GM21381 (cell line): ENCODE results near the gene PITX1.

Experiments used
- ATAC-seq: cut with Tn5 transposase; IDR thresholded peaks from one replicate; pipeline ENCODE4 v1.9.1; 2021; ENCODE audit warnings: mild to moderate bottlenecking, moderate library complexity; ENCODE audit not compliant: unreplicated experiment

Gene PITX1

GRCh38 chr5:135042595-135042994 is 8.6 kb upstream of the PITX1 start:
- no peak for ATAC-seq

GRCh38 chr5:135041726-135042125 is 7.7 kb upstream of the PITX1 start:
- no peak for ATAC-seq

- no peak for ATAC-seq
These were observed 7.1 kb upstream of the PITX1 start for GRCh38 chr5:135041145-135041587.

GRCh38 chr5:135040333-135041144 is 6.5 kb upstream of the PITX1 start:
- no peak for ATAC-seq

GRCh38 chr5:135040034-135040332 is 6.0 kb upstream of the PITX1 start:
- ATAC-seq = no peak

- no peak for ATAC-seq
These were observed 5.4 kb upstream of the PITX1 start for GRCh38 chr5:135039271-135040033.

GRCh38 chr5:135038813-135039270 is 4.8 kb upstream of the PITX1 start:
- no peak for ATAC-seq

GRCh38 chr5:135038205-135038812 is 4.3 kb upstream of the PITX1 start:
- ATAC-seq = no peak

- ATAC-seq = no peak
These were observed 3.6 kb upstream of the PITX1 start for GRCh38 chr5:135037519-135038204.

- ATAC-seq = no peak
These were observed 2.4 kb upstream of the PITX1 start for GRCh38 chr5:135036405-135036804.

- ATAC-seq = no peak
These were observed 1.6 kb upstream of the PITX1 start for GRCh38 chr5:135035678-135036030.

- no peak for ATAC-seq
These were observed 1.1 kb upstream of the PITX1 start for GRCh38 chr5:135034963-135035677.

GRCh38 chr5:135034236-135034962 is 371 bp upstream of the PITX1 start:
- ATAC-seq = no peak

GRCh38 chr5:135032999-135033861 is 798 bp downstream of the PITX1 start:
- ATAC-seq = no peak

- no peak for ATAC-seq
These were observed 1.4 kb downstream of the PITX1 start for GRCh38 chr5:135032695-135032998.

GRCh38 chr5:135031813-135032694 is 2.0 kb downstream of the PITX1 start:
- no peak for ATAC-seq

GRCh38 chr5:135030956-135031812 is 2.8 kb downstream of the PITX1 start:
- no peak for ATAC-seq
